Calu3 (cell line): ENCODE data around the gene CITED2. TPM values are rescaled to one million over a fixed set of nuclear protein-coding genes. Genes with fewer than 3 reads are reported as not detected.
A peak's percentile ranks its signal among the peaks of the same experiment; 100 is the strongest.

Source experiments
- Bru-seq: library from RNA; stranded (reverse); fragments of 400-500 nt; gene quantifications from one replicate; lab custom pipeline; 2021; lab: Mats Ljungman, UMichigan
- BruChase-seq, 2 experiments: library from RNA; stranded (reverse); fragments of 400-500 nt; gene quantifications; one replicate each; lab custom pipeline; 2021; lab: Mats Ljungman, UMichigan
- BruUV-seq: library from RNA; stranded (reverse); fragments of 400-500 nt; replicated peaks from 2 replicates; lab custom pipeline; 2021; lab: Mats Ljungman, UMichigan
- CTCF ChIA-PET: fragments of 300-600 bp; sonication (Branson Sonifier 250); formaldehyde crosslinking; loops from one replicate; lab custom pipeline; 2022; ENCODE audit warnings: antibody characterized with exemption; lab: Charles Lee
- DNase-seq: peaks from one replicate; pipeline ENCODE4 v3.0.0; 2022
- H3K27ac Mint-ChIP-seq: one replicate; pipeline ENCODE4 v1.8.0; 2022; ENCODE audit warnings: mixed read lengths; ENCODE audit not compliant: unreplicated experiment
- H3K27me3 Mint-ChIP-seq: one replicate; pipeline ENCODE4 v1.8.0; 2022; ENCODE audit warnings: mixed read lengths; ENCODE audit not compliant: unreplicated experiment
- H3K36me3 Mint-ChIP-seq: one replicate; pipeline ENCODE4 v1.8.0; 2022; ENCODE audit warnings: mild to moderate bottlenecking, moderate library complexity, mixed read lengths; ENCODE audit not compliant: insufficient read depth, unreplicated experiment
- H3K4me1 Mint-ChIP-seq: one replicate; pipeline ENCODE4 v1.8.0; 2022; ENCODE audit warnings: mild to moderate bottlenecking, low read depth, mixed read lengths; ENCODE audit not compliant: unreplicated experiment
- H3K4me3 Mint-ChIP-seq: one replicate; pipeline ENCODE4 v1.8.0; 2022; ENCODE audit warnings: mild to moderate bottlenecking, low read depth, moderate library complexity, mixed read lengths; ENCODE audit not compliant: unreplicated experiment
- H3K9me3 Mint-ChIP-seq: one replicate; pipeline ENCODE4 v1.8.0; 2022; ENCODE audit warnings: low read depth, mixed read lengths; ENCODE audit not compliant: unreplicated experiment
- CTCF ChIP-seq: fragments of 200-600 bp; IDR thresholded peaks from one replicate; pipeline ENCODE4 v1.8.0; 2022; ENCODE audit warnings: antibody characterized with exemption; ENCODE audit not compliant: unreplicated experiment
- intact Hi-C: fragments of 100-400 bp; cut with micrococcal nuclease; formaldehyde crosslinking; loops from one replicate; pipeline ENCODE4 v1.10.0; 2022; ENCODE audit not compliant: unreplicated experiment
- long read RNA-seq: library from polyadenylated mRNA; stranded (forward); transcript quantifications from one replicate; pipeline ENCODE4 v2.0.0, GENCODE V29; 2022
- total RNA-seq: library from RNA; stranded (reverse); gene quantifications from 2 replicates; pipeline ENCODE4 v1.2.3, GENCODE V29; 2022

CITED2 gene
- 21.4 and 29.6 TPM in 2 replicates for total RNA-seq
- percentile 73 among the genes with signal in this experiment for Bru-seq, nascent RNA
- BruChase-seq, experiment 1, labeled RNA remaining after a 6-hour chase = percentile 56 among the genes with signal in this experiment
- BruChase-seq, experiment 2, labeled RNA remaining after a 2-hour chase = percentile 72 among the genes with signal in this experiment
- long read RNA-seq, partial matches to known transcripts = 1 of 2 reads
- long read RNA-seq, other reads (novel, unspliced or antisense) = 0 of 2 reads

- peak; percentile 88 for DNase-seq
- peaks cover 42% of the 10 kb centered on the region for H3K4me1 Mint-ChIP-seq
- H3K27me3 Mint-ChIP-seq = no peaks in the 10 kb centered on the region
- CTCF ChIA-PET = interaction anchor here (0.6 to 2.0 kb wide), 11 partner anchors 10 to 1067 kb away, joined by 3 to 12 read pairs (median 4); no protein-coding TSS in a partner anchor
- no peaks in the 10 kb centered on the region for H3K9me3 Mint-ChIP-seq
- BruUV-seq = no TSS peak
- peaks cover 38% of the 10 kb centered on the region for H3K36me3 Mint-ChIP-seq
- no peak for TF ChIP-seq CTCF
- peak within 1 kb of the TSS; percentile 87 for H3K27ac Mint-ChIP-seq
- intact Hi-C loops = loop anchor here (2.0 to 10.0 kb wide), 9 partner anchors 160 to 1543 kb away; no protein-coding TSS in a partner anchor
- H3K4me3 Mint-ChIP-seq = peak within 1 kb of the TSS; percentile 86
These were observed at the start of gene CITED2 for GRCh38 chr6:139374357-139375225. Gene CITED2 (minus strand): TSS chr6:139374648. CDS start chr6:139373944, 704 bp downstream.

- no TSS peak for BruUV-seq
- no peak overlapping the region for H3K27ac Mint-ChIP-seq
- no peak for TF ChIP-seq CTCF
- no peaks in the 10 kb centered on the region for H3K4me1 Mint-ChIP-seq
- CTCF ChIA-PET = no interaction called here
- H3K36me3 Mint-ChIP-seq = no peaks in the 10 kb centered on the region
- no peak for DNase-seq
- no peaks in the 10 kb centered on the region for H3K27me3 Mint-ChIP-seq
- H3K4me3 Mint-ChIP-seq = no peak overlapping the region
- no peaks in the 10 kb centered on the region for H3K9me3 Mint-ChIP-seq
- intact Hi-C loops = no loop called here
These were observed 48.7 kb upstream of the CITED2 start for GRCh38 chr6:139423037-139423703.

- intact Hi-C loops = no loop called here
- BruUV-seq = no TSS peak
- H3K36me3 Mint-ChIP-seq = no peaks in the 10 kb centered on the region
- no peaks in the 10 kb centered on the region for H3K9me3 Mint-ChIP-seq
- no peak for TF ChIP-seq CTCF
- H3K4me3 Mint-ChIP-seq = no peak overlapping the region
- CTCF ChIA-PET = no interaction called here
- H3K27ac Mint-ChIP-seq = no peak overlapping the region
- no peaks in the 10 kb centered on the region for H3K27me3 Mint-ChIP-seq
- DNase-seq = no peak
- no peaks in the 10 kb centered on the region for H3K4me1 Mint-ChIP-seq
These were observed 47.9 kb upstream of the CITED2 start for GRCh38 chr6:139422105-139423036.
